Colonic mucosa (tissue), 4 donors: Measurements from ENCODE around the gene ERVFRD-1. TPM values are rescaled to one million over a fixed set of nuclear protein-coding genes. Genes with fewer than 3 reads are reported as not detected.
"Not testable (repeated sequence)": the region's sequence is repeated elsewhere in the genome, so short reads cannot be mapped to it uniquely, and the experiment has no call there.

ENCODE experiments used
- DNase-seq: peaks from one replicate; pipeline ENCODE4 v3.0.0-alpha.2; 2020
- H3K27ac ChIP-seq: fragments of 200-600 bp; one replicate; pipeline ENCODE4 v1.8.0; 2021
- H3K27me3 ChIP-seq: fragments of 200-600 bp; one replicate; pipeline ENCODE4 v1.8.0; 2021
- H3K36me3 ChIP-seq: fragments of 200-600 bp; one replicate; pipeline ENCODE4 v1.8.0; 2021
- H3K4me1 ChIP-seq: fragments of 200-600 bp; one replicate; pipeline ENCODE4 v1.8.0; 2021; ENCODE audit warnings: mild to moderate bottlenecking
- H3K4me3 ChIP-seq: fragments of 200-600 bp; one replicate; pipeline ENCODE4 v1.8.0; 2021
- H3K9ac ChIP-seq, 2 donors: one replicate each; pipeline ENCODE4 v1.7.0; 2013; ENCODE audit warnings: control low read depth in 2 of 2, low read depth in 2 of 2, low read length in 2 of 2
- H3K9me3 ChIP-seq: fragments of 200-600 bp; one replicate; pipeline ENCODE4 v1.8.0; 2021
- CTCF ChIP-seq: fragments of 200-600 bp; IDR thresholded peaks from one replicate; pipeline ENCODE4 v1.8.0; 2022; ENCODE audit warnings: antibody characterized with exemption, mild to moderate bottlenecking
- intact Hi-C: fragments of 100-400 bp; cut with DNase I; formaldehyde crosslinking; loops from one replicate; pipeline ENCODE4 v1.14.1; 2022
- total RNA-seq, 2 donors: library from RNA; stranded (reverse); fragmentation: NEBNext Ultra II Directional in 1 of 2; extraction: Animal tissue kit (Norgen Biotek cat#: 25700) in 1 of 2; gene quantifications; one replicate each; pipeline ENCODE4 v1.2.1, GENCODE V29; 2021
- donor health status: healthy.
- donor health status: DM: no; HTN: no; CAD: no.
- donor health status: DM: no; HTN: no; CAD: no.

The ERVFRD-1 gene
- total RNA-seq, 2 donors from 2014 or later, result 0.10 TPM; not detected in 1

- DNase-seq, result peak; percentile 98
- peak; percentile 56 for TF ChIP-seq CTCF
- no peaks in the 10 kb centered on the region for H3K9me3 ChIP-seq
- intact Hi-C loops, result no loop called here
- peak within 1 kb of the TSS; percentile 75 for H3K4me3 ChIP-seq
- no peaks in the 10 kb centered on the region for H3K36me3 ChIP-seq
- H3K4me1 ChIP-seq, result peaks cover 7% of the 10 kb centered on the region
- peak within 1 kb of the TSS; percentile 93 for H3K27ac ChIP-seq
- peak within 1 kb of the TSS; percentile 87 to 94 for H3K9ac ChIP-seq
- no peaks in the 10 kb centered on the region for H3K27me3 ChIP-seq
Measured at GRCh38 chr6:11093626-11094410, 17.7 kb downstream of the ERVFRD-1 start, which contains the start of gene SMIM13. Gene SMIM13, plus strand, starts transcription at chr6:11093834. Its CDS starts 480 bp downstream, at chr6:11094314.

- peak overlapping the region; percentile 75 for H3K4me3 ChIP-seq
- H3K4me1 ChIP-seq, result peaks cover 7% of the 10 kb centered on the region
- no peak for DNase-seq
- peak overlapping the region; percentile 93 for H3K27ac ChIP-seq
- H3K27me3 ChIP-seq, result no peaks in the 10 kb centered on the region
- intact Hi-C loops, result no loop called here
- H3K36me3 ChIP-seq, result no peaks in the 10 kb centered on the region
- no peaks in the 10 kb centered on the region for H3K9me3 ChIP-seq
- TF ChIP-seq CTCF, result no peak
- peak overlapping the region; percentile 64 to 87 for H3K9ac ChIP-seq
Measured at GRCh38 chr6:11093376-11093625, 18.2 kb downstream of the ERVFRD-1 start.

- H3K36me3 ChIP-seq, result no peaks in the 10 kb centered on the region
- H3K9ac ChIP-seq, result peak overlapping the region; percentile 64 to 87
- intact Hi-C loops, result no loop called here
- H3K27me3 ChIP-seq, result no peaks in the 10 kb centered on the region
- no peaks in the 10 kb centered on the region for H3K9me3 ChIP-seq
- H3K4me3 ChIP-seq, result peak overlapping the region; percentile 75
- no peak for TF ChIP-seq CTCF
- H3K4me1 ChIP-seq, result peaks cover 7% of the 10 kb centered on the region
- peak overlapping the region; percentile 93 for H3K27ac ChIP-seq
- DNase-seq, result peak; percentile 63
Measured at GRCh38 chr6:11092668-11093375, 18.7 kb downstream of the ERVFRD-1 start.

GRCh38 chr6:11091141-11091540, 20.4 kb downstream of the ERVFRD-1 start:
- H3K4me1 ChIP-seq, H3K27me3 ChIP-seq, intact Hi-C loops, H3K27ac ChIP-seq, H3K4me3 ChIP-seq, H3K36me3 ChIP-seq, H3K9me3 ChIP-seq, DNase-seq, H3K9ac ChIP-seq: not testable (repeated sequence)

- no peak for TF ChIP-seq CTCF
- Histone ChIP-seq H3K9ac (peak overlapping the region in 1 of 2 donors; percentile 12), H3K4me3 (no peak overlapping the region), H3K27me3 (no peaks in the 10 kb centered on the region), H3K36me3 (no peaks in the 10 kb centered on the region), H3K9me3 (no peaks in the 10 kb centered on the region), H3K27ac (no peak overlapping the region), H3K4me1 (no peaks in the 10 kb centered on the region)
- DNase-seq, result no peak
- intact Hi-C loops, result no loop called here
Measured at GRCh38 chr6:11089695-11090094, 21.8 kb downstream of the ERVFRD-1 start.

- H3K9ac ChIP-seq, H3K4me3 ChIP-seq, DNase-seq, H3K27ac ChIP-seq, H3K36me3 ChIP-seq, H3K27me3 ChIP-seq, H3K4me1 ChIP-seq, H3K9me3 ChIP-seq, intact Hi-C loops: not testable (repeated sequence)
Measured at GRCh38 chr6:11087141-11087812, 24.2 kb downstream of the ERVFRD-1 start.
